Esophagus squamous epithelium (tissue), 4 donors: ENCODE data around the gene DNAH11.

Source experiments
- POLR2A ChIP-seq, 4 donors: fragments of 450-650 bp; IDR thresholded peaks; one replicate each; pipeline ENCODE4 v1.6.1; 2017; ENCODE audit warnings: antibody characterized with exemption in 4 of 4, mild to moderate bottlenecking in 4 of 4, moderate library complexity in 3 of 4
- TF ChIP-seq, protein P1 (sequence below), 6 experiments: fragments of 450-650 bp in 4 of 6; fragments of 200-600 bp in 2 of 6; sonication (generic) in 2 of 6; IDR thresholded peaks; one replicate each; pipeline ENCODE4 v1.5.1; 2016 to 2019; ENCODE audit warnings: antibody characterized with exemption in 6 of 6, mild to moderate bottlenecking in 4 of 6, moderate library complexity in 4 of 6

DNA sequence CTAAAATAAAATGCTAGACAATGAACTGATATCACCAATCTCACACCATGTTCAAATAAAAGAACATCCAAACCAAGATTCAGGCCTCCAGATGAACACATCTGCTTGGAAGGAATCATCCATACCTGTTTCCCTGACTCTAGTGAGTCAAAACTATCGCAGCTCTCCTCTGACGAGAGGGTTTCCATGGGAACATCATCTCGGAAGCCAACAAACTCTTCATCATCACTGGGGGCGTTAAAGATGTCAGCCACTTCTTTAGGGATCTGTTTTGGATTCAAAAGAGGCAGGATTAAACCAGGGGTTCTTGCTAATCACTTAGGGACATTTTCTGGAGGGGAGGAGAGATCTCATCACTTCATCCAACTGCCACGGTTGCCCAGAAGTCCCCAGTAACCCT is 373.8 kb downstream of the DNAH11 start:
- TF ChIP-seq POLR2A (IDR thresholded peaks at IDR 0.05): no peak
- TF ChIP-seq, protein P1, sequence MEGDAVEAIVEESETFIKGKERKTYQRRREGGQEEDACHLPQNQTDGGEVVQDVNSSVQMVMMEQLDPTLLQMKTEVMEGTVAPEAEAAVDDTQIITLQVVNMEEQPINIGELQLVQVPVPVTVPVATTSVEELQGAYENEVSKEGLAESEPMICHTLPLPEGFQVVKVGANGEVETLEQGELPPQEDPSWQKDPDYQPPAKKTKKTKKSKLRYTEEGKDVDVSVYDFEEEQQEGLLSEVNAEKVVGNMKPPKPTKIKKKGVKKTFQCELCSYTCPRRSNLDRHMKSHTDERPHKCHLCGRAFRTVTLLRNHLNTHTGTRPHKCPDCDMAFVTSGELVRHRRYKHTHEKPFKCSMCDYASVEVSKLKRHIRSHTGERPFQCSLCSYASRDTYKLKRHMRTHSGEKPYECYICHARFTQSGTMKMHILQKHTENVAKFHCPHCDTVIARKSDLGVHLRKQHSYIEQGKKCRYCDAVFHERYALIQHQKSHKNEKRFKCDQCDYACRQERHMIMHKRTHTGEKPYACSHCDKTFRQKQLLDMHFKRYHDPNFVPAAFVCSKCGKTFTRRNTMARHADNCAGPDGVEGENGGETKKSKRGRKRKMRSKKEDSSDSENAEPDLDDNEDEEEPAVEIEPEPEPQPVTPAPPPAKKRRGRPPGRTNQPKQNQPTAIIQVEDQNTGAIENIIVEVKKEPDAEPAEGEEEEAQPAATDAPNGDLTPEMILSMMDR (IDR thresholded peaks at IDR 0.05): no peak
